GM19240 (cell line): ENCODE results near the gene SLC35E4.

ENCODE experiments used
- DNase-seq: peaks from one replicate; pipeline ENCODE4 v3.0.0; 2011; ENCODE audit warnings: low spot score; ENCODE audit not compliant: insufficient read length

Gene SLC35E4

GRCh38 chr22:30689622-30690021 is 54.0 kb downstream of the SLC35E4 start:
- DNase-seq: no peak

- DNase-seq: no peak
These were observed 55.6 kb downstream of the SLC35E4 start for GRCh38 chr22:30691204-30691603.

- no peak for DNase-seq
These were observed 58.6 kb downstream of the SLC35E4 start for GRCh38 chr22:30694171-30694639.

- DNase-seq: no peak
These were observed 59.2 kb downstream of the SLC35E4 start, which contains the start of gene OSBP2 for GRCh38 chr22:30694640-30695350. Gene OSBP2 (plus strand): TSS chr22:30694874. CDS start chr22:30694910, 36 bp downstream.

GRCh38 chr22:30695351-30695851 is 59.8 kb downstream of the SLC35E4 start:
- no peak for DNase-seq

- no peak for DNase-seq
These were observed 60.5 kb downstream of the SLC35E4 start for GRCh38 chr22:30695871-30696655.
